ENCODE data around the gene STIMATE.

STIMATE gene

DNA sequence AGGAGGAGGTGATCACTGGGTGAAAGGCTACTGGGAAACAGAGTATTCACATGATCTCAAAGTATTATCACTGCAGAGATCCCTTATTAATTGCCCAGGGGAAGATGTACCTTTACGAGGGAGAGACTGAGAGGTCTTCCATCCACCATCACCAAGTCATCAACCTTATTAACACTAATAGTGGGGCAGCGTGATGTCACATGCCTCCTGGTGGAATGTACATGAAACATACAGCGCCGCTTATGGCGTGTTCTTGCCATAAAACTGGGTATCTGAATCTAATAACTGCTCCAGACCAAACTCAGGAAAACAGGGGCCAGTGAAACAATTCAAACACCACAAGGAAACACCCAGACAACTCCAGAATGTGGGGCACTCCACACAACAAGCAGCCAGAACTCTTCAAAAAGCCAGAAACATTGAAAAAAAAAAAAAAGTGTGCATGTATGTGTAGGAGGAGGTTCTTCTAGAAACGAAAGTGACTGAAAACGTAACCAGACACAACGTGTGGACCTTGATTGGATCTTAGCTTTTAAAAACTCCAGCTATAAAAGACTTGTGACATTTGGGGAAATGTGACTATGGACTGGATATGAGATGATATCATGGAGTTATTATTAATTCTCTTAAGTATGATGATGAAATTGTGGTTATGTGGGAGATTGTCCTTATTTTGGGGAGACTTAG is 4.6 kb downstream of the STIMATE start:
- no peak for DNase-seq

DNA sequence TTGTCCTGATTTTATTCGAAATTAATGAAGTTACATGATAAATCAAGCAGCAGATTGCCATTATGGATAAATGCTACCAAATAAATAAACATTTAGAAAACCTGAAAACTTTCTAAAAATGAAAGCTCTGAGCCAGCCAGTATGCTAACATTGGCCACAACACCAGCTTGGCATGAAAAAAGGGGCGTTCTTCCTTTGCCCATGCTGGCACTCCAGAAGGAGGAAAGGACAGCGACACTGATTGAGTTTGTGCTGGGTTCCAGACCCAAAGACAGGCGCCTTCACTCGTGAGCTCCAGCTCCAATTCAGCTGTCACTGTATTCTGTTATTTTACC is 5.1 kb downstream of the STIMATE start:
- DNase-seq = no peak

DNA sequence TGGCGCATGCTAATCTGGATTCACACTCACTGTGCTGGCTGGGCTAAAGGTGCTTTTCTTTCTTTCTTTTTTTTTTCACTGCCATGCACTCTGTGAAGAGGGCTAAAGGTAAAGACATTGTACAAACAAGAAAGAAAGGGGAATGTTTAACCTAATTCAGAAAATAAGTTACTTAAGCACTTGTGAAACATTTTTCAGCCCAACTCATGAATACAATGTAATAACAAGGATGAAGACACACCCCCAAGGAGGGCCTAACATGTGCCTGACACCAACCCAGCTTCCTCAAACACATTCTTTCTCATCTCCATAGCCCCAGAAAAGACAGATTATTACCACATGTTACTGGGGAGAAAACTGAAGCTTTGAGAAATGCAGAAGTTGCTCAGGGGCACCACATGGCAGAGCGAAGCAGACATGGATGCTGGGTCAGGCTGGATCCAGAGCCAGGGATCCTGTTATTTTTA is 5.7 kb downstream of the STIMATE start:
- DNase-seq = no peak

DNA sequence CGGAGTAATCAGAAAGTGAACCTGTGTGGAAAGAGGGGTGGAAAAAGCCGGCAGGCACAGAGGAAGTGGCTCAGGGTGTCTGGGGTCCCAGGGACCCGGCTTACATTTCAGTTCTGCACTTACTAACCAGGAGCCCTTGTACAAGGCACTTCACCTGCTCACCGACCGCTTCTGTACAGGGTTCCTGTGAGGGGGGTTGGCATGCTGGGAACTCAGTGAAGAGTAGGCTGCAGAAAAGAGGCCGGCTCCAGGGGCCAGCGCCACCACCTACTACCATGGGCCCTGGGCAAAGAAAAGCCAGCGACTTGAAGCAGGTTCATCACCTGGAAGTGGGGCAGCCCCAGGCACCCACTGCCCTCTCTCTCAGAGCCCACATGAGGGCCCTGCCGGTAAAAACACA is 6.2 kb downstream of the STIMATE start:
- peak; percentile 22 to 27 for DNase-seq

DNA sequence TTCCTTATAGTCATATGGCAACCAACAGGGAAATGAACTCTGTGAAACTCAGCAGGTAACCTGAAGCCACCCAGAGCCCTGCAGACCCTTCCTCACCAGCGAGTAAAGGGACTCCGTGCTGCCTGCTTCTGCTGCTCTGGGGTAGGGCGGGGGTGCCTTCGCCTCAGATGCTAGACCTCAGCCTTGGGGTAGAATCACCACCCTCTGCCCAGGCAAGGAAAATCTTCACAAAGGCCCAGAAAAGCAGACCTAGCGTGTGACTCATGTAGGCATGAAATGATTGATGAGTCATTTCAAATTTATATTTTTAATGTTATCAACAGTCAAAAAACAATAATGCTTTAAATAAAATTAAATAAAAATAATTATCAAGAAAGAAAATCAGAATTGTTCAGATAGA is 6.6 kb downstream of the STIMATE start:
- DNase-seq = no peak

DNA sequence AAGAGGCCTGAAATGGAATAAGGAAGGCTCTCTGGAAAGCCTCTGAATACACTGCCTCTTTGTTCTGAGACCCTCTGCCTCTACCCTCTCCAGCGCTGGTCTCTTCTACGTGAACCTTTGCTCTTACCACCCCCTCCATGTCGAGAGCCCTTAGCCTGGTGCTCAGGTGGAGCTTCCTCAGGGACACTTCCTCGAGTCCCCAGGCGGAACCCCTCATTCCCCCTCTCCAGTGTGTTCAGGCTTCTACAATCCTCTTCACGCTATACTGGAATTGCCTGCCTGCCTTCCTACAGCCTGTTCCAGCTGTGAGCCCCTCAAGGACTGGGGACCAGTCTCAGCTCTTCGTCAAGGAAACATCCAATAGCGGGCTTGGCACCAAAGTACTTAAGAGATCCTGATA is 7.4 kb downstream of the STIMATE start:
- DNase-seq = no peak

DNA sequence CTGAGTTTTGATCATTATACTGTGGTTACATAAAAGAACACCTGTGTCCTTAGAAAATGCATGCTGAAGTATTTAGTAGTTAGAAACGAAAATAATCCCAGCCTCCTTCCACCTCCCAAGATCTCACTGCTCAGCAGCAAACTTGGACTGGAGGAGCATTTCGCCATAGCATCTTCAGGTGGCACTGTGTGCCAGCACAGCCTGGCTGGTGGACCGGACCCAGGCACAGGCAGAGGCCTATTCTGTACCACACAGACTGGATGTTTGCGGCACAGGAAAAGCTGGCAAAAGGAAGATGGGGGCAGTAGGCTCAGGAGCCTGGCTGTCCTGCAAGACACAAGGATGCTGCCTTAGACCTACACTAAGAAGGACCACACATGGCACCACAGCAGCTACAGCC is 10.2 kb downstream of the STIMATE start:
- DNase-seq = no peak

DNA sequence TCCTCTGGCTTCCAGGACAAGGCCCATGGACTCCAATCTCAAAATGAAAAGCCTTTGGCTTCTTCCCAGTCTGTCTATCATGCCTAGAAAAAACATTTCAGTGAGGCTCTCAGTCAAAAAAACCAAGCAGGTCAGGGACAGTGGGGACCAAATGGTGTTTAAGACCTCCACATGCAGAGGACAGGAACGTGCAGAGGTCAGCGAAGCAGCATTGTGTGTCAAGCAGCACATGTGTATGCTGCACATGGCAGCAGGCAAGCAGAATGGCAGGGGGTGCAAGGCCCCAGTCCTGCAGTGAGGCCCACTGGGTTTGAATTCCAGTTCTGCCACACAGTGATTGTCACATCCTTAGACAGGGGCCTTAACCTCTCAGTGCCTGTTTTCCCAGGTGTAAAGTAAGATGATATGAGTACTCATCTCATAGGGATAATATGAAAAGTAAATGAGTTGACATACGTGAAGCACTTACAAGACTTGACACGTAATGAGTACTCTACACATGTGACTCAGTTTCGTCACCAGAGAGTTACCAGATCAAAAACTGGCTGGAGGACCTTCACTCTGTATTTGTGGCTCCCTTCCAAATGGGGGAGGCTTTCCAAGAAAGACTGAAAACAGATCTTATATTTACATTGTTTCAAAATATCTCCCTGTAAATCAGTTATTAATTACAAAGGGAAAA is 11.2 kb downstream of the STIMATE start:
- no peak for DNase-seq

DNA sequence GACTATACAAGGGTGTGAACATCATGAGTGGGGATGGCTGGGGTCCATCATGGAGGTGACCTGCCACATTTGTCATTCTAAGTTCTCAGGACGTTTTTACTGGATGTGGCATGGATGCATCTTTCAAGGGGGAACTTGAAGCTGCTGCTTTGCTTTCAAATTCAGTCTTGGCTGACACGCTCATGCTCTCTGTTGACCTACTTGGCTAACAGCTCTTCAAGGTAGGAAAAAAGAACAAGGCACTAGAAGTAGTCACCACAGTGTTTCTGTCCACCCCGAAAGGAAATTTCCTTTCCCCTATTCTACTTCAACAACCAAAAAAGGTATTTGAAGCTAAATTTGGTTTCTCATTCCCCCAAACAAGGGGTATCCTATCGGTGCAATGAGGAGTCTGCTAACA is 15.0 kb downstream of the STIMATE start:
- DNase-seq = no peak

DNA sequence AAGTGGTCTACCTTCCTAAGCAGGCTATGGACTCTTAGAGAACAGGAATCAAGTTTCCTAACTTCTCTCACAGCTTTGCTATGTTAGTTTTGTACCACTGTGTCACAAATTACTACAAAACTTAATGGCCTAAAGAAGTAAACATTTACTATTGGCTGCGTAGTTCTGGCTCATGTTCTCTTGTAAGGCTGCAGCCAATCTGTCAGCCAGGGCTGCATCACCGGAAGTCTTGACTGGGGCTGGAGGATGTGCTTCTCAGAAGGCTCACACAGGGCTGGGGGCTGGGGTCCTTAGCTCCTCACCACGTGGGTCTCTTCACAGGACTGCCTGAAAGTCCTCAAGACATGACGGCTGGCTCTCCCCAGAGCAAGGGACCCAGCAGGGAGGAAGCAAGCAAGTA is 15.5 kb downstream of the STIMATE start:
- no peak for DNase-seq

DNA sequence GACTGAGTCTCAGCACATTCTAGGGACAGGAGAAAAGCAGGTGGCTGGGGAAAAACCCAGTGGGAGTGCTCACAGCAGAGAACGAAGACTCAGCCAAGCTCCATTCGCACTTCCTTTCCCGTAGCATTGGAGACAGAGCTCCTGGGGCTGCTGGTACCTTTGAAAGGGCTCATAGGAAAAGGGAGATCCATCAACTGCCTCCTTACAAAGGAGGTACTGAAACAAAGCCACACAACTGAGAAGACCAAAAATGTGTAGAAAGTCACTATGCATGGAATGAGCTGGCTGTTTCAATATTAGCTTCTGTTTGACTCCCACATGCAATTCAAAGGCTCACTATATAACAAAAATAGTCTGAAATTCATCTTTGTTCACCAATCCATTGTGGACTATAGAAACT is 16.9 kb downstream of the STIMATE start:
- DNase-seq = no peak

DNA sequence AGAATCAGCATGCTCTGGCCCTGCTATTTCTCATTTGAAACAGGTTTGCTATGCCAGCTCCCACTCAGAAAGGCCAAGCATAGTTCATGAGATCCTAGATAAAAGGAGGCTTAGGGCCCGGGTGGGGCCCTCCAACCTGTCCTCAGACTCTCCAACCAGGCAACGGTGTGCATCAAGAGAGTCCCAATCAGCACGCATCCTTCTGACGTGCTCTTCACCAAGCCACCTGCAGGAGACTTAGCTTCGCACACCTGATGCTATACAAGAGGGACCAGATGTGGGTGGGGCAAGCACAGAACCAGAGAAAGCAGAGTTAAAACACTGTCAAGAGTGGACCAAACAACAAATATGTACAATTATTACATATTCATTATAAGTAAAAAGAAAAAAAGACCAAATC is 17.3 kb downstream of the STIMATE start:
- DNase-seq = no peak

DNA sequence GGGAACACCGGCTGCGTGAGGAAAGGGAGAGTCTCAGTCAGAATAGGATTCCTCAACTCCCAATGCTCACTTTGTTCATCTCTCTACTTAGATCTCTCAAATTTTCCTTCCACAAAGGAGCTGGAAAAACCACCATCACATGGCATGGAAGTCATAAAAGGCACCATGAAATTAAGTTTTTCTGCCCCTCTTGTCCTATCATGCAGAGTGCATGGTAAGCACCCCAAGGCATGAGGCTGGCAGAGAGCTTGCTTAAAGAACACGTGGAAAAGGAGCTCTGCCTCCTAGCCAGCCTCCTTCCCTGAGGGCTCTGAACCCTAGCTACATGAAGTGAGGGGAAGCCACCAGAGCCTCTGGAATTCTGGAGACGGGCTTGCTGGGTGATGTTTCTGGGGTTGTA is 17.8 kb downstream of the STIMATE start:
- no peak for DNase-seq

DNA sequence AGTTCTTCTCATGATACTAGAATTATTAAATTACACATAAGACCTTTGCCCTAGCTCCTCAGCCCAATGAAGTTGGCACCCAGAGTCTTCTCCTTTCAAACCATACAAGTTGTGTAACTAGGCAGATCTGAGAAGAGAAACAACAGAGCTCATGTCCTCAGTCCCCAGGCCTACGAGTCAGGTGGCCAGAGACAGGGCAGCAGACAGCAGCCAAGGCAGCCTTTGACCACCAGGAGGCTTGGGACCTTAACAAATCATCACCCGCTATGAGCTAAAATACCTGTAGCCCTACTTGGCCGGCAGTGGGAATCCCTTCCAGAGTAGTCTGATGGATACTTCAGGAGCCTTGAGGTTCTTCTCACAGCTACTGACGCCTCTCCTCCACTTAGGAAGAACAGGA is 18.3 kb downstream of the STIMATE start:
- no peak for DNase-seq

DNA sequence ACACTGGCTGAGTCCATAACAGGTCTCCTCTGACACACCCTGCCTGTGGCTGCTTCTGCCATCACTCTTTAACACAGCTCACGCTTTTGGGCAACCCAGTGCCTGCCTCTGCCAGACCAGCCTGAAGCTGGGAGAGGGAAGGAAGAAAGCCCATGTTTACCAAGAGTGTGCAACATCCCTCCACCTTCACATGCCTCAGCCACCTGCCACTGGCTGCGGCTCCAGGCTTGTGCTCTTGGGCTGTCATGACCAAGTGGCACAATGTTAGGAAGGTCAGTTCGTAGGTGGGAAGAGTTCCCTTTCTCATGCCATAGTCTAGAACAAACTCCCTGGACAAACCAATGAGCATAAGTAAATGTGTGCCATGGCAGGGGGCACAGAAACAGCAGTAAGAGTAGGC is 20.3 kb downstream of the STIMATE start:
- no peak for DNase-seq

DNA sequence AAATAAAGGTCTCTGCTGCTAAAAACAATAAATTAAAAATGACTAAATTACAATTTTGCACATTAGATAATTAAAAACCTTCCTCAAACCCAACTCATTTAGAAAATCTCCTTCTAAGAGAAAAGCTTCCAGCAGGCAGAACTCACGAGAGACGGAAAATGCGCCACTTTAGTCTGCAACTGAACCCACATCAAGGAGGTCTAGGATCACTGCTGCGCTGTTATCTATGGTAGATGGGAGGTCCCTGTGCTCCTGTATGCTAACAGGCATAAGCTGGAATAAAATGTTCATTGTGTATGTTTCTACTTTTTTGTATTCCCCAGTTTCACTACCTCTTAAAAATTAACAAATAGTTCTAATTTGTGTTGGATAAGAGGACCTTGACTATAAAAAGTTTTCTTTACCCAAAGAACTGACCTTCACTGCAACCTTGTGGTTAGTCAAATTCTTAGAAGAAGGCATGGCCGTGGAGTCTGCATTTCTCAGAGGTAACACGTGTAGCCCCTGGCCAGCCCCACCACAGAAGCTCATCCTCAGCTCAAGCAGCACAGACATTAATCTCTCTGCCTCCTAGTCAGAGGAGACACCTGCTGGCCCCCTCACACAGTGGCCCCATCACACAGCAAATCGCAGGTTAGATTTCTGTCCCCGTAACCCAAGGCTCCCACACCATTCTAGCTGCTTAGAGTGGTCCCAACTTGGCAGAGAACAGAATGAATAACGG is 22.3 kb downstream of the STIMATE start:
- no peak for DNase-seq

DNA sequence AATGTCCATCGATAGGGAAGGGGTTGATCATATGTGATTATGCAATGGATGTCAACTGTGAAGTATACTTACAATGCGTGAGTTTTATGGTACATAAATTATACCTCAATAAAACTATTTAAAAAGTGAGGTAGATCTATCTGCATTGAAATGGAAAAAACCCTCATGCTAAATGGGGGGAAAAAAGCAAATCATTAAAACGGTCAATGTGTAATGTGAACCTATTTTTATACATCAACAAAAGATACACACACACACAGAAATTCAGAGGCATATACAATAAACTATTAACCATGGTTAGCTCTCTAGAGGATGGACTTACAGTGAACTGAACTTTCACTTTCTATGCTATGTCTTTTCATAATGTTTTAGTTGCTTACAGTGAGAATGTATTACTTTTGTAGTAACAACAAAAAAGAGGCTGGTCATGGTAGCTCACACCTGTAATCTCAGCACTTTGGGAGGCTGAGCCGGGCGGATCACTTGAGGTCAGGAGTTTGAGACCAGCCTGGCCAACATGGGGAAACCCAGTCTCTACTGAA is 23.1 kb downstream of the STIMATE start:
- no peak for DNase-seq

DNA sequence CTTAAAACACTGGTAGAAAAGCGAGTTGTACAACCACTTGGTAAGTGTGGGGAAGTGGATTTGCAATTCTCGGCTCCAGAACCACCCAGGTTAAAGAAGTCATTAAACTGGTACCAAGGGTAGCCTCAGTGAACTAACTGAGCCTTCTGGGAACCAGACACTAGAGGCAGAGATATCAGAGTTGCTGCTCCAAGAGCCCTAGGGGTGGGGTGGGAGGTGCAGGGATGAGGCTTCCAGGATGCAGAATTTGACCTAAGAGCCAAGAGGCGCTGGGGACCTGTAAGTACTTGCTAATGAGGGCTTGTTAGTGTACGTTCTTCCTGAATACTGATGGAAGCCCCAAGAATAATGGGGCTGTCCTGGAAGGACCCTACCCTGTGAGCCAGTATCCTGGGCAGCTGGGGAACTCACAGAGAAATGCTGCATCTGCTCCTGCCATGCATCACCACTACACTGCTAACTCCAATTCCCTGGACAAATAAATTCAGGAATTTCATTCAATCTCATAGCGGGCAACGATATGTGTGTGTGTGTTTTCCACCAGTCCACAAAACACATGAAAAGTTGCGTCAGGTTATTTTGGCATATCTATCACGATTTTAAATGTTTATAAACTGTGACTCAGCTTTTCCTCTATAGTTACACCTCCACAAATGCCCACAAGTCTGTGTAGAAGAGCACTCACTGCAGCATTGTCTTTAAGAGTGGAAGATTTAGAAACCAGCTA is 23.8 kb downstream of the STIMATE start:
- DNase-seq = no peak

DNA sequence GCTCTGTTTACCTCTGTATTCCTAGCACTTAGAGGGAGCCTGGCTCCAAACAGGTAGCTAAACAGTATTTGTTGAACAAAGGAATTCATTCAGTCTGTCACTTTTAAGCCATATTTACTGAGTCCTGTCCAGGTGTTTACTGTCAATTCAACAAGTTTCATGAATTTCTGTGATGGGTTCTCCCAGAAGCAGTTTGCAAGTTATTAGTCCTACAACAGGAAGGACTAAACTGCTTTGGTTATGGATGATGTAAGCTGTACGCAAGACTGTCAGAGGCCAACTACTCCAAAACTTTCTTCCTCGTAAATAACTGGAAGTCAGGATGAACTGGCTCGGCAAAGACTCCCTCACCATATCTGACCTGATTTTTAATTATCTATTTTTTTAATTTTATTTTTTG is 25.1 kb downstream of the STIMATE start:
- no peak for DNase-seq

DNA sequence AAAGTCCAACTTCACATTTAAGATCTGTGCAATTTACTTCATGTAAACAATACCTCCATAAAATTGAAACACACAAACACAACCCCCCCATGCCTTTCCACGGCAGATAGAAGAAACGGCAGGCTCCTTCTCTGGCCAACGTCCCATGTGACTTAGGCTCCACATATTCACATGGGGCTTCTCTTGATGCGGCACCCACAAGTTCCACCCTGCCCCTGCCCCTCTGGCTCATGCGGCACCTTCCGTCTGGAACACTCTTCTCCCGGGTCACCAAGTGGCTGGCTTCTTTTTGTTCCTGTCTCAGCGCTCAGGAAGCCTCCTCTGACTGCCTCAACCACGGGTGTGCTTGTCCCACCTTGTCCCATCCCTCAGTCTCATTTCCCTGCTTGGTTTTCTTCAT is 25.6 kb downstream of the STIMATE start:
- DNase-seq = no peak

DNA sequence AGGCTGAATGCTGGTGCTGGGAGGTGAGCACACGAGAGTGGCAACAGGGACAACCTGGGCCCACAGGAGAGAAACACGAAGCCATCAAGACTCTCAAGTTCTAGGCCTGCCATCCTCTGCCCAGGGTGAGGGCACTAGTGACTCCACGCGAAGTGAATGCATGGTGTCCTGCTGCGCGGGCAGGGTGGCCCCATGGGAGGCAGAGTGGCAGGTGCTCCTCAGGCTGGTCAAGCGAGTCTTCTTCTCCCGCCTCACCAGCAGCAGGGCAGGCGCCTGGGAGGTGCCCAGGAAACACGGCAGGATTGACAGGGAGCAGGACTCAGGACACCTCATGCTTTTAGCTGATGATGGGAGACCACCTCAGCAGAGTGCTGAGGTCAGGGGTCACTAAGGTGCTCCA is 26.9 kb downstream of the STIMATE start:
- no peak for DNase-seq

DNA sequence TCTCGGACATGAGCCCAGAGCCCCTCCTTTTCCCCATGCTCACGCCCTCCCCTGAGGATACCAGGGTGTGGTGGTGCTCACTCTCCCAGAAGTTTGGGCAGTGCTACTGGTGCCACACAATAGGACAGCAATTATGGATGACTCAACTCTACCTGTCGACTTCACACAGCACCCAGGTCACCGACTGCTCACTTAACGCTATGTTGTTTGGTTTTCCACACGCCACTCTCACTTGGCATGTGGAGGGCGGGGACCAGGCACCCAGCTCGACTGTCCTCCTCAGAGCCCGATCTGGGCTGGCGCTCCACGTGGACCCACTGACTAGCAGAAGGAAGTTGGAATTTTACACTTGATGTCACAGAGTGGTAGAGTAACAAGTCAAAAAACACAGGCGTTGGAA is 30.9 kb downstream of the STIMATE start:
- DNase-seq = no peak

DNA sequence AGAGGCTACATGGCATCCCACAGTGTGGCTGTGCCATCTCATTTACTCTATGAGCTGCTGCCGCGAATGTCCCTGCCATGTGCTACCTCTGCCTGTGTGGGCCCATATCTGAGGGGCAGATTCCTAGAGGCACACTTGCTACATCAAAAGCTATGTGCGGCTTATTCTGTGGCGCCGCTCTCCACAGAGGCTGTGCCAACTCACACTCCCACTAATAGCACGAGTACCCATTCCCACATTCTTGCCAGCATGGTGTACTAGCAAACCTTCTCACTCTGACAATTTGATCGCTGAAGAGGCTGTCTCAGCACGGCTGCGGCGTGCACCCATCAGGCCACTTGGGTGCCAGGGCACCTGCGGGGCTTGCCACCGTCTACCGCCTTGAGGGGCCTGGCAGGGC is 31.4 kb downstream of the STIMATE start:
- no peak for DNase-seq

DNA sequence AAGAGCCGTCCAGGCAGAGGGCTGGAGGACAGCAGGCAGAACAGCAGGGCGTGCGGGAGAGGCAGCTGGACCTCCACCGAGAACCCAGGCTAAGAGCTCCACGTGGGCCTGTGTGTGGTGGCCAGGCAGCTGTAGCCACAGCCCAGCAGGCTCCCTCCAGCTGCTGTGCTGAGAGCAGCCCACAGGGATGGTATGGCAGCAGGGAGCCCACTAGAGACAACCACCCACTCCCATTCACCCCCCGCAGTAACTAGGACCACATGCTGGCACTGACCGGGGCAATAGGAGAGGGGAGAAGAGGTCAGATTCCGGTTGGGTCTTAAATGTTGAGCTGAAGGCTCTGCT is 37.0 kb downstream of the STIMATE start:
- DNase-seq = no peak
